ENCODE results near the gene COL24A1. TPM values are rescaled to one million over a fixed set of nuclear protein-coding genes. Genes with fewer than 3 reads are reported as not detected.
"Not testable (repeated sequence)": the region's sequence is repeated elsewhere in the genome, so short reads cannot be mapped to it uniquely, and the experiment has no call there.

COL24A1 gene
- total RNA-seq, 1 experiment from 2014 or later, result 3.2 TPM

DNA sequence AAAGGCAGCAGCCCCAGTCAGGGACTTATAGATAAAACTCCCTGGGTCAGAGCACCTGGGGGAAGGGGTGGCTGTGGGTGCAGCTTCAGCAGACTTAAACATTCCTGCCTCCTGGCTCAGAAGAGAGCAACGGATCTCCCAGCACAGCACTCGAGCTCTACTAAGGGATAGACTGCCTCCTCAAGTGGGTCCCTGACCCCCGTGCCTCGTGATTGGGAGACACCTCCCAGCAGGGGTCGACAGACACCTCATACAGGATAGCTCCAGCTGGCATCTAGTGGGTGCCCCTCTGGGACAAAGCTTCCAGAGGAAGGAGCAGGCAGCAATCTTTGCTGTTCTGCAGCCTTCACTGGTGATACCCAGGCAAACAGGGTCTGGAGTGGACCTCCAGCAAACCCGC, 84.1 kb downstream of the COL24A1 start:
- peaks cover 28% of the 10 kb centered on the region for H3K4me1 ChIP-seq
- H3K36me3 ChIP-seq; DNase-seq; H3K4me3 ChIP-seq; H3K9me3 ChIP-seq (replicated peaks); H3K27ac ChIP-seq; H3K27me3 ChIP-seq: not testable (repeated sequence)

DNA sequence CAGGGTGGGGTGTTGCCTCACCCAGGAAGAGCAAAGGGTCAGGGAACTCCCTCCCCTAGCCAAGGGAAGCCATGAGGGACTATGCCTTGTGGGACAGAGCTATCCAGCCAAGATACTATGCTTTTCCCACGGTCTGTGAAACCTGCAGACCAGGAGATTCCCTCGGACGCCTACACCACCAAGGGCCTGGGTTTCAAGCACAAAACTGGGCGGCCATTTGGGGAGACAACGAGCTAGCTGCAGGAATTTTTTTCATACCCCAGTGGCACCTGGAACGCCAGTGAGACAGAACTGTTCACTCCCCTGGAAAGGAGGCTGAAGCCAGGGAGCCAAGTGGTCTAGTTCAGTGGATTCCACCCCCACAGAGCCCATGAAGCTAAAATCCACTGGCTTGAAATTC, 84.7 kb downstream of the COL24A1 start:
- H3K4me1 ChIP-seq, result peaks cover 31% of the 10 kb centered on the region
- not testable (repeated sequence) for H3K4me3 ChIP-seq; H3K27me3 ChIP-seq; H3K36me3 ChIP-seq; DNase-seq; H3K9me3 ChIP-seq (replicated peaks); H3K27ac ChIP-seq

DNA sequence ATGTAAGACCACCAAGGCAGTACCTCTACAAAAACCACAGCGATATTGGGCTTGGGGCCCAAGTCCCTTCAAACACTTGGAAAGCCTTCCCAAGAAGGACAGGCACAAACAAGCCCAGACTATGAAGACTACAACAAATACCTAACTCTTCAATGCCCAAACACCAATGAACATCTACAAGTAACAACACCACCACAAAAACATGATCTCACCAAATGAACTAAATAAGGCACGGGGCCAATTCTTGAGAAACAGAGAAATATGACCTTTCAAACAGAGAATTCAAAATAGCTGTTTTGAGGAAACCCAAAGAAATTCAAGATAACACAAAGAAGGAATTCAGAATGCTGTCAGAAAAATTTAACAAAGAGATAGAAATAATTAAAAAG, 86.8 kb downstream of the COL24A1 start:
- DNase-seq, result no peak
- H3K27me3 ChIP-seq, result no peaks in the 10 kb centered on the region
- no peaks in the 10 kb centered on the region for H3K9me3 ChIP-seq (replicated peaks)
- no peaks in the 10 kb centered on the region for H3K36me3 ChIP-seq
- peak overlapping the region; percentile 72 for H3K27ac ChIP-seq
- no peak overlapping the region for H3K4me3 ChIP-seq
- peaks cover 31% of the 10 kb centered on the region for H3K4me1 ChIP-seq

DNA sequence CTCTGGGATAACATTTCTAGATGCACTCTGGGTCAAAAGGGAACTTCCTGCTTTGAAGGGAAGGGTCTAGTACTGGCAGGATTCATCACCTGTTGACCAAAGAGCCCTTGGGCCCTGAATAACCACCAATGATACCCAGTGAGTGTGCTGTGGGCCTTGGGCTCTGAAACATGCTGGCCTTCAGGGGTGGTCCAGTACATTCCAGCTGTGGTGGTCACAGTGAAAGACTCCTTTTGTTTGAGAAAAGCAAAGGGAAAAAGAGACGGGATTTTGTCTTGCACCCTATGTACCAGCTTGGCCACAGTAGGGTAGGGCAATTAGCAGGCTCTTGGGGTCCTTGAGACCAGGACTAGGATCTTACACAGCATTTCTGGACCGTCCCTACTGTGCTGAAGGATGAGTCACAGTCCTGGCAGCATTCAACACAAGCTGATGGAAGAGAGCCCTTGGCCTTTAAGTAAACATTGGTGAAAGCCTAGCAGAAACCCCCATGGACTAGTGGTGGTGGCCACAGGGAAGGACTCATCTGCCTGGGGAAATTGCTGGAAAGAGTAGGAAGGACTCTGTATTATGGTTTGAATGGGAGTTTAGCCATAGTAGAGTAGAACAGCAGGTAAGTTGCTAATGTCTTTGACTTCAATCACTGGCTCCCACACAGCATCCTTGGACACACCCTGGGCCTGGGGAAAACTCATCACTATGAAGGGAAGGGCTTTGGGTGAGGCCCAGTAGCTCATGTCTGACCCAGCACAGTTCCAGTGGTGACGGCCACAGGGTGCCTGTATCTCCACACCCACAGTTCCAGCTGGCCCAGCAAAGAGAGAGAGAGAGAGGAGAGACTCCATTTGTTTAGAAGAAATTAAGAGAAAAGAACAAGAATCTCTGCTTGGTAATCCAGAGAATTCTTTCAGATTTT, 87.5 kb downstream of the COL24A1 start:
- peak; percentile 82 to 89 for DNase-seq
- Histone ChIP-seq H3K4me3 (no peak overlapping the region), H3K27me3 (no peaks in the 10 kb centered on the region), H3K27ac (peak overlapping the region; percentile 72), H3K9me3 (replicated peaks) (no peaks in the 10 kb centered on the region), H3K4me1 (peaks cover 31% of the 10 kb centered on the region), H3K36me3 (no peaks in the 10 kb centered on the region)

DNA sequence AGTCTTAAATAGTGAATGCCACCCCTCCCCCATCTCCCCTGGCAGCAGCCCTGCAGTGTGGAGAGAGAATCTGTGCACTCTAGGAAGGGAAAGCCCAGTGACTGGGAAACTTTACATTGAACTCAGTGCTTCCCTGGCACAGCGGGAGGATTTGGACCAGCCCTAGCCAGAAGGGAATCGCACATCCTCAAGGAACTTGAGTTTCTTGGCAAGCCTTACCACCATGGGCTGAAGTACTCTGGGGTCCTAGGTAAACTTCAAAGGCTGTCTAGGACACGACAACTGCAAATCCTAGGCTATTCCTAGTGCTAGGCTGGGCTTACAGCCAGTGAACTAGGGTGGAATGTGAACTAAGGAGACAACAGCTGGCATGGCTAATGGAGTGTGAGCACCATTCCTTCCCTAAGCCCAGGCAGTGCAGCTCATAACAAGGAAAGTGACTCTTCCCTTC, 88.3 kb downstream of the COL24A1 start:
- no peaks in the 10 kb centered on the region for H3K36me3 ChIP-seq
- H3K27ac ChIP-seq, result peak overlapping the region; percentile 72
- no peaks in the 10 kb centered on the region for H3K27me3 ChIP-seq
- DNase-seq, result peak; percentile 82 to 92
- no peaks in the 10 kb centered on the region for H3K9me3 ChIP-seq (replicated peaks)
- H3K4me3 ChIP-seq, result no peak overlapping the region
- H3K4me1 ChIP-seq, result peaks cover 31% of the 10 kb centered on the region

DNA sequence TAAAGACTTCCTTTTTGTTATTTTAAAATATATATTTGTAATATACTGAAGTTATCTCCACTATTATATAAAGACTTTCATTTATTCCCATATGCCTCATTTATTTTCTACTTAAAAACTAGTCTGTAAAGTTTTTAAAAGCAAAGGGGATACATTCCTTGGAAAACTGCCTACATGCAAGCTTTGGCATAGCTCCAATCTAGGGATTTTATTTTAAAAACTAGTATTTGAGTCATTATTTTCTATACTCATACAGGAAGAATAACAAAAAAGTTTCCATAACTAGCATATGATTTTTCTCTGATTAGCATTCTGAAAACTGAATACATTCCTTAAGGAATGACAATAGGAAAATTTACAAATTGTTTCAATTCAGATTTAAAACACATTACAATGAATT, 88.9 kb downstream of the COL24A1 start:
- peak overlapping the region; percentile 72 for H3K27ac ChIP-seq
- no peak overlapping the region for H3K4me3 ChIP-seq
- no peaks in the 10 kb centered on the region for H3K27me3 ChIP-seq
- DNase-seq, result no peak
- H3K4me1 ChIP-seq, result peaks cover 36% of the 10 kb centered on the region
- no peaks in the 10 kb centered on the region for H3K36me3 ChIP-seq
- H3K9me3 ChIP-seq (replicated peaks), result no peaks in the 10 kb centered on the region

DNA sequence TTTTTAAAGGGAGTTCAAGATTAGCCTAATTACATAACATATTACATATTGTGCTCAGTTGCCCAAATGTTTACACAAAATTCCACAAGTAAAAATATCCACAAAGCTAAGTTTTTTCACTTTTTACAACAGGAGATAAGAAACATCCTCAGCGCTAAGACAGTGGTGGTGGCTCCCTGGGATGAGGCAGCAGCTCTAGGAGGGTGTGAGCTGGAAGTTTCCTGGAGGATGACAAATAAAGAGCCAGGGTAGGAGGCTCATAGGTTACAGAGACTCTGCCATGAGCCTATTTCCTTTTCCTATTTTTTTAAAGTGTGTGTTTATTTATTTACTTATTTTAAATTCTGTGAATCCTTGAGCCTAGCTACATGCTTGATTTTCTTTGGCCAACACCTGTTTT, 91.7 kb downstream of the COL24A1 start:
- H3K4me3 ChIP-seq, result no peak overlapping the region
- H3K36me3 ChIP-seq, result no peaks in the 10 kb centered on the region
- no peaks in the 10 kb centered on the region for H3K27me3 ChIP-seq
- peaks cover 41% of the 10 kb centered on the region for H3K4me1 ChIP-seq
- no peaks in the 10 kb centered on the region for H3K9me3 ChIP-seq (replicated peaks)
- H3K27ac ChIP-seq, result no peak overlapping the region
- DNase-seq, result no peak

DNA sequence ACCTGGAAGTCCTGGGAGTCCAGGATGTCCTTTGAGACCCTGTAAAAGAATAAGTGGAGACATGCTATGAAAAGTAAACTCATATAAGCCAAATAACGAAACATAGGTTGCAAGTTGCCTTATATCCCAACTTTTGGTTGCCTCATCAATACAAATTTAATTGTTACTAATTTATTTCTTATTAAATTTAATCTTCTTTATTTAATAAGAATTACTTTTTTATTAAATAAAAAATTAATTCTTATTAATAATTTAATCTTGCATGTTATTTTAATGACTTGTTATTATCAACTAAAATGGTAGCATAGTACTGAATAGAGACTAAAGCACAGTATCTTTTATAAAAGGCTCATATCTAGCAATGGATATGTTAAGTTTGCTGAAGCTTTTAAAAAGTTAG, 92.9 kb downstream of the COL24A1 start:
- no peak overlapping the region for H3K27ac ChIP-seq
- no peak for DNase-seq
- no peak overlapping the region for H3K4me3 ChIP-seq
- no peaks in the 10 kb centered on the region for H3K36me3 ChIP-seq
- peaks cover 30% of the 10 kb centered on the region for H3K4me1 ChIP-seq
- H3K9me3 ChIP-seq (replicated peaks), result no peaks in the 10 kb centered on the region
- no peaks in the 10 kb centered on the region for H3K27me3 ChIP-seq

DNA sequence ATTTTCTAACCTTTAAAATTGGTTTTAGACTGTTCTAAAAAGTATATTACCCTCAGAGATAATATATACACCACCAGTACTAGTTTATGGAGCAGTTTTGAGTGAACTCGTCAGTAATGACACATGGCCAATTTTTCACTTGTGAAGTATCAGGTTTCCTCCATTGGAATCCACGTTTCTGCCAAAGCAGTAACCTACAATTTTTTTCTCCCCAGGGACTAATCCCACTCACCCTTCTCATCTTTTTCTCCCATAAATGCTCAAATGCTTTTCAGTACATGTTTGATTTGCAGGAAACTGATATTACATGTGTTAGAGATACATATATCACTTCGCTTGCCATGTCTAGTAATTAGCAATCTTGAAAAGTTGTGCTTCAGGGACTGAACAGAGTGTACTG, 94.1 kb downstream of the COL24A1 start:
- Histone ChIP-seq H3K9me3 (replicated peaks) (no peaks in the 10 kb centered on the region), H3K4me1 (peaks cover 17% of the 10 kb centered on the region), H3K36me3 (no peaks in the 10 kb centered on the region), H3K27me3 (no peaks in the 10 kb centered on the region), H3K4me3 (no peak overlapping the region), H3K27ac (no peak overlapping the region)
- DNase-seq, result peak in 1 of 2 experiments; percentile 58

DNA sequence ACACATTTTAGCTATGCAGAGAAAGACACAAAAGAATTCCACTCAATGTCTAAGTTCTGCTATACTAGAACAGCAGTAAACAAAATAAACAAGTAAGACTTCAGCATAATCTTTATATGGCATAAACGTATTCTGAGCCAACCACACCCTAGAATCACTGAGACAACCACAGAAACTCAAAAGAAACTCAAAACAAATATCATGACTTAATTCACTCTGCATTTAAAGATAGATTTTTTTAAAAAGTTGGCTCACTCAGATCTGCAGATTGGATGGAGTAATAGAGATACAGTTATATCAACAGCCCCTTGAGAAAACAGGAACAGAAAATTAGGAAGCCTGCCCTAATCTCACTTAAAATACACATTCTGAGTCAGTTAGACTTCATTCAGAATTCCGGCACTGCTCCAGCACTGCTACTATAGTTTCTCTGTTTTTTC, 95.0 kb downstream of the COL24A1 start:
- Histone ChIP-seq H3K27me3 (no peaks in the 10 kb centered on the region), H3K27ac (no peak overlapping the region), H3K4me3 (no peak overlapping the region), H3K36me3 (no peaks in the 10 kb centered on the region), H3K4me1 (peaks cover 14% of the 10 kb centered on the region), H3K9me3 (replicated peaks) (no peaks in the 10 kb centered on the region)
- no peak for DNase-seq

DNA sequence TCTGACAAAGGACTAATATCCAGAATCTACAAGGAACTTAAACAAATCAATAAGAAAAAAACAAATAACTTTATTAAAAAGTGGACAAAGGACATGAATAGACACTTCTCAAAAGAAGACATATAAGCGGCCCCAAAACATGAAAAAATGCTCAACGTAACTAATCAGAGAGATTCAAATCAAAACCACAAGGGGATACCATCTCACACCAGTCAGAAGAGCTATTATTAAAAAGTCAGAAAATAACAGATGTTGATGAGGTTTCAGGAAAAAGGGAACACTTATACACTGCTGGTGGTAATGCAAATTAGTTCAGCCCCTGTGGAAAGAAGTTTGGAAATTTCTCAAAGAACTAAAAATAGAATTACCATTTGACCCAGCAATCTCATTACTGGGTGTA, 102.2 kb downstream of the COL24A1 start:
- H3K27me3 ChIP-seq, result no peaks in the 10 kb centered on the region
- H3K4me3 ChIP-seq, result no peak overlapping the region
- H3K9me3 ChIP-seq (replicated peaks), result no peaks in the 10 kb centered on the region
- peaks cover 23% of the 10 kb centered on the region for H3K4me1 ChIP-seq
- no peaks in the 10 kb centered on the region for H3K36me3 ChIP-seq
- H3K27ac ChIP-seq, result peak overlapping the region; percentile 74
- peak; percentile 30 to 72 for DNase-seq

DNA sequence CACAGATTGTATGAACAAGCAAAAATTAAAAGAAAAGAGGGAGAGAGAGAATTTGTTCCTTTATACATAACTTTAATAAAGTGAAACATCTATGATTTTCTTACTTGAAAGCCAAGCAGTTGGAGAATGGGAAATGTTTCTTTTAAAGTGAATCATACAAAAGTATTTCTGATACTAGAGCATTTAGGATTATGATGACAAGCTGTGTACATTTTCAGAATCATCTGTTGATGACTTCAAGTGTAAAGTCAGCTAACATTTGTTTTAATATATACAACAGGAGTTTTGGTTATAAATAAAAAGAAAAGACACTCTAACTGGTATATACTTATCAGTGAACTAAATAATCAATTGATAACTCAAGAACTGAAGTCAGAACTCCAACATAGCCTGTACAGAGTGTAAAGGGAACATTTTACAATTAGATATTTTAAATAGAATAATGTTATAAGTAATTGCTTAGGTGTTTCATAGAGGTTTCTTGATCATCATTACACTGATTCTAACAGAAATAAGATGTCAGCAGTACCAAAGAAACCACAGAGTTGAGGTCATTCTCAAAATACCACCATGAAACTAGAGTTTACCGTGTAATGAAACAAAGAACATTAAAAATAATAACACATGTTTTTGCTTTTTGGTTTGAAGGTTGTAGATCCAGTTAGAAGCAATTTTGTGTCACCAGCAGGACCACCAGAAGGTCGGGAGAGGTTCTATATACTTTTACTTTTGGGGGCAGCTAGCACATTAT, 103.4 kb downstream of the COL24A1 start:
- H3K4me1 ChIP-seq, result peaks cover 23% of the 10 kb centered on the region
- peak overlapping the region; percentile 74 for H3K27ac ChIP-seq
- no peaks in the 10 kb centered on the region for H3K36me3 ChIP-seq
- no peaks in the 10 kb centered on the region for H3K27me3 ChIP-seq
- H3K4me3 ChIP-seq, result no peak overlapping the region
- no peaks in the 10 kb centered on the region for H3K9me3 ChIP-seq (replicated peaks)
- DNase-seq, result no peak

DNA sequence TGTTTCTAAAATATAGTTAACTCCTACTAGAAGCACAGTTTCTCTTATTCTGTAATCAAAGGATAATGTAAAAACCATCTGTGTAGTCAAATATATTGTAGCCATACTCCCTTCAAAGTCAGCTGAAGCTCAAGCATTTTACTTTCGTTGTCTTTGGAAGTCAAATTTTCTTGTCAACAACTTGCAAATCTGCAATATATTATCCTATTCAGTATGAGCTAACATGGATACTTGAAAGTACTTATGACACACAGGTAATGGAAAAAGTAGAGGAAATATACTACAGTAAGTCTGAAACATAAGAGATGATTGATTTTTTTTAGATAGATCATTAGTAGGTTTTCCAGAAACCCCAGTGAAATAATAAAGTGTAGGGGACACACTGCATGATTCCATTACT, 121.5 kb downstream of the COL24A1 start:
- Histone ChIP-seq H3K4me1 (no peaks in the 10 kb centered on the region), H3K36me3 (no peaks in the 10 kb centered on the region), H3K27me3 (no peaks in the 10 kb centered on the region), H3K27ac (no peak overlapping the region), H3K4me3 (no peak overlapping the region), H3K9me3 (replicated peaks) (no peaks in the 10 kb centered on the region)
- no peak for DNase-seq

DNA sequence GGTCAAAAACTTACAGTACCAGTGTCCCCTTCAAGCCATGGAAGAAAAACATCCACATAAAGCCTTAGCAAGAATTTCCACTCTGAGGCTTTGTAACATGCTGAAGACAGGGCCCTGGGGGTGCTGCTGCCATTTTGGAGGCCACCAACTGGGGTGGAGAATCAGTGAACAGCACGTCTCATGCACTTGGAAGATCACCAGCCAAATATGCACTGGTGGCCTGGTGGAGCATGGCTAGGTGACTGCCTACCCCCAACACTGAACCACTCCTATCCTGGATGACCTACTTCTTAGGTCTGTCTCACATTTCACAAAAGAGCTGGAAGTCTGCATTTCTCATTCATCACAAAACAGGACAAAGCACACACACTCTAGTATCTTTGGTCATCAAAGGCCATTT, 126.4 kb downstream of the COL24A1 start:
- Histone ChIP-seq H3K9me3 (replicated peaks) (no peaks in the 10 kb centered on the region), H3K27me3 (no peaks in the 10 kb centered on the region), H3K4me1 (no peaks in the 10 kb centered on the region)

DNA sequence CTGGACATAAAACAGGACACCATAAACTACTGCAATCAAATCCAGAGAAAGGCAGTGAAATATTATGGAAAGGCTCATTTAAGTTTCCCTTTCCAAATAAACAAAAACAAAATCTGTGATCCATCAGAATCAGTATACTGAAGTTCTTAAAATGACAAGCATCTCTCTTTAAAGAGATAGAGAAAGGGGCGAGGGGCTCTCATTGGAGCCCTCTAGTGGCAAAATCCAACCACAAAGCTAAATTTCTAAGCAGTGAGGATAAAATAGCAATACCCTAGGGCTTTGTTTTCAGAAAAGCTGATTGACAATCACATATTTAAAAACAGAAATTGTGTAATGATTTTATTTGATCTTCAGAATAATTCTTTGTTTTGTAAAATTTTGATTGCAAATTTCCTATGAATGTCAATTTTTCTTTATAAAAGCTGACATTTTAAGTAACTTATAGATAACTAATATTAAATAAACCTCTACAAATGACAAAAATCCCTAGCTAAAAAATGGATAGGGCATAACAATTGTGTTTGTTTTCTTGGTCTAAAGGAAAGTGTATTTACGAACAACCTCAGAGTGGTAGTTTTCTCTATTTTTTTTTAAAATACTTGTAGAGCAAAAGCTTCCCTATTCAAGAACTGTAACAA, 138.2 kb downstream of the COL24A1 start:
- Histone ChIP-seq H3K36me3 (no peaks in the 10 kb centered on the region), H3K9me3 (replicated peaks) (no peaks in the 10 kb centered on the region)
- DNase-seq, result peak; percentile 9 to 70

More for the DNA sequence above, 126.4 kb downstream of the COL24A1 start:
- H3K36me3 ChIP-seq, result no peaks in the 10 kb centered on the region
- no peak overlapping the region for H3K4me3 ChIP-seq
- DNase-seq, result no peak
- H3K27ac ChIP-seq, result no peak overlapping the region

More for the DNA sequence above, 138.2 kb downstream of the COL24A1 start:
- H3K27ac ChIP-seq, result no peak overlapping the region
- H3K27me3 ChIP-seq, result no peaks in the 10 kb centered on the region
- no peak overlapping the region for H3K4me3 ChIP-seq
- no peaks in the 10 kb centered on the region for H3K4me1 ChIP-seq
